Sigmoid colon (tissue), 7 donors: ENCODE data around the gene GRM7. TPM values are rescaled to one million over a fixed set of nuclear protein-coding genes. Genes with fewer than 3 reads are reported as not detected.

Experiments used
- DNase-seq: peaks from one replicate; pipeline ENCODE4 v3.0.0-alpha.2; 2019
- H3K27ac ChIP-seq, 4 donors: fragments of 200-600 bp; sonication (generic); one replicate each; pipeline ENCODE4 v1.5.1; 2016 to 2019; ENCODE audit warnings: mild to moderate bottlenecking in 1 of 4
- H3K27me3 ChIP-seq, 3 donors: fragments of 200-600 bp; sonication (generic); one replicate each; pipeline ENCODE4 v1.5.1; 2019; ENCODE audit warnings: mild to moderate bottlenecking in 1 of 3
- H3K36me3 ChIP-seq, 4 donors: fragments of 200-600 bp; sonication (generic); one replicate each; pipeline ENCODE4 v1.5.1; 2016 to 2019
- H3K4me1 ChIP-seq, 4 donors: fragments of 200-600 bp; sonication (generic); one replicate each; pipeline ENCODE4 v1.5.1; 2017 to 2019
- H3K4me3 ChIP-seq, 4 donors: fragments of 200-600 bp; sonication (generic); one replicate each; pipeline ENCODE4 v1.5.1; 2017 to 2019; ENCODE audit warnings: mild to moderate bottlenecking in 2 of 4, moderate library complexity in 1 of 4
- H3K9me3 ChIP-seq, 4 donors: fragments of 200-600 bp in 3 of 4; sonication (generic) in 3 of 4; one replicate each; pipeline versions ENCODE4 v1.5.1 to v1.6.1; 2013 to 2019
- EP300 ChIP-seq, 4 donors: sonication (generic); formaldehyde crosslinking; IDR thresholded peaks; one replicate each; pipeline ENCODE4 v1.6.1; 2017; ENCODE audit warnings: antibody characterized with exemption in 4 of 4
- POLR2A ChIP-seq, 2 donors: fragments of 450-650 bp; IDR thresholded peaks; one replicate each; pipeline ENCODE4 v1.6.1; 2016; ENCODE audit warnings: antibody characterized with exemption in 2 of 2, mild to moderate bottlenecking in 2 of 2, moderate library complexity in 2 of 2
- POLR2AphosphoS5 ChIP-seq, 4 donors: sonication (generic); formaldehyde crosslinking; IDR thresholded peaks; one replicate each; pipeline ENCODE4 v1.6.1; 2017; ENCODE audit warnings: antibody characterized with exemption in 4 of 4
- WGBS, 2 donors: extraction: QIAGEN DNeasy Blood & Tissue Kit; methylation state at CpG; one replicate each; pipeline ENCODE4 v1.1.7; 2013; 5-methylcytosine and 5-hydroxymethylcytosine counted together
- intact Hi-C: fragments of 100-400 bp; cut with DNase I; formaldehyde crosslinking; loops from one replicate; pipeline ENCODE4 v1.15.1; 2023
- polyA plus RNA-seq, 3 donors: library from polyadenylated mRNA; stranded (reverse); fragments of 200-250 nt; gene quantifications; one replicate each; pipeline ENCODE4 v1.2.3, GENCODE V29; 2013
- total RNA-seq, 4 donors: library from RNA; depleted of rRNA; stranded (reverse); fragments of >200 nt; gene quantifications; one replicate each; pipeline ENCODE4 v1.1.0, GENCODE V29; 2016
- TF ChIP-seq, protein P1 (sequence below), 4 experiments: fragments of 450-650 bp in 3 of 4; fragments of 200-600 bp in 1 of 4; IDR thresholded peaks; one replicate each; pipeline ENCODE4 v1.5.1; 2016 to 2019; ENCODE audit warnings: antibody characterized with exemption in 4 of 4, mild to moderate bottlenecking in 3 of 4, moderate library complexity in 2 of 4
- donor health status: healthy with polysubstance abuse.
- donor health status: Bipolar disorder and iron deficiency.
- donor health status: healthy.

GRM7 gene
- total and polyA plus RNA-seq, 7 donors, result 0.09 to 0.71 (median 0.22) TPM; not detected in 3

DNA sequence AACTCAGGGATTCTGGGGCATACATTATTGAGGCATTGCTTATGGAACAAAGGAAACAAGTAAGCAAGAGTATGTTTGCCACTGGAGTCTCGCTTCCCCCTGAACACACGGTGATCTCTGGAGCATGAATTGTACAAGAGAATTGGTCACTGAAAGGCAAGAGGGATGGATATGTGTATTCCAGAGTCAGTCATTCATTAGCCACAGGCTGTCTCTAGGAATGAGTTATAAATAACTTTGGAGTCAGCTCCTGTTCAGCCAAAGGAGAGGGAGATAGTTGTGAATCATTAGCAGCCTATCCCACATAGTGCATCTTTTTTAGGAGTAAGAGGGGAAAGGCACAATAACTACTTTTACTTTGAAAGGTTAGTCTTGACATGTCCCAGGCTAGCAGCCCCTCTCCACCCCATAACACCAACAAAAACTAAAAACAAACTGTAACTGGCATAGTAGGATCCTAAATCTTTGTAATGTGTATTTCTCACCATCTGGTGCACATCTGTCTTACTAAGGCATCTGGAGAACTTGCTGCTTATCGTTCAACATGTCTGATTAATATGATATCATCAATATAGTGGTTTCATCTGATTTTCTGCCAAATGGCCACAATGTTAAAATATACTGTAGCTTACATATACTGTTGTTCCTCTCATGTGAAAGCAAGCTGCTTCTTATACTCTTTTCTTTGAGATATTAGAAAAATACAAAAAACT lies 462.2 kb downstream of the GRM7 start:
- DNase-seq, result no peak
- Histone ChIP-seq H3K27me3 (no peaks in the 10 kb centered on the region), H3K9me3 (no peaks in the 10 kb centered on the region), H3K4me1 (peaks cover 0 to 6% (median 0%) of the 10 kb centered on the region in 4 donors), H3K27ac (no peak overlapping the region), H3K36me3 (no peaks in the 10 kb centered on the region), H3K4me3 (no peak overlapping the region)
- WGBS, 2 donors, result 74 to 80% methylated on average over 3 of the region's 3 CpGs
- intact Hi-C loops, result no loop called here
- TF ChIP-seq POLR2A (IDR thresholded peaks at IDR 0.05), result no peak
- TF ChIP-seq, protein P1, sequence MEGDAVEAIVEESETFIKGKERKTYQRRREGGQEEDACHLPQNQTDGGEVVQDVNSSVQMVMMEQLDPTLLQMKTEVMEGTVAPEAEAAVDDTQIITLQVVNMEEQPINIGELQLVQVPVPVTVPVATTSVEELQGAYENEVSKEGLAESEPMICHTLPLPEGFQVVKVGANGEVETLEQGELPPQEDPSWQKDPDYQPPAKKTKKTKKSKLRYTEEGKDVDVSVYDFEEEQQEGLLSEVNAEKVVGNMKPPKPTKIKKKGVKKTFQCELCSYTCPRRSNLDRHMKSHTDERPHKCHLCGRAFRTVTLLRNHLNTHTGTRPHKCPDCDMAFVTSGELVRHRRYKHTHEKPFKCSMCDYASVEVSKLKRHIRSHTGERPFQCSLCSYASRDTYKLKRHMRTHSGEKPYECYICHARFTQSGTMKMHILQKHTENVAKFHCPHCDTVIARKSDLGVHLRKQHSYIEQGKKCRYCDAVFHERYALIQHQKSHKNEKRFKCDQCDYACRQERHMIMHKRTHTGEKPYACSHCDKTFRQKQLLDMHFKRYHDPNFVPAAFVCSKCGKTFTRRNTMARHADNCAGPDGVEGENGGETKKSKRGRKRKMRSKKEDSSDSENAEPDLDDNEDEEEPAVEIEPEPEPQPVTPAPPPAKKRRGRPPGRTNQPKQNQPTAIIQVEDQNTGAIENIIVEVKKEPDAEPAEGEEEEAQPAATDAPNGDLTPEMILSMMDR (IDR thresholded peaks at IDR 0.05), result no peak
- TF ChIP-seq POLR2AphosphoS5 (IDR thresholded peaks at IDR 0.05), result no peak
- no peak for TF ChIP-seq EP300 (IDR thresholded peaks at IDR 0.05)

DNA sequence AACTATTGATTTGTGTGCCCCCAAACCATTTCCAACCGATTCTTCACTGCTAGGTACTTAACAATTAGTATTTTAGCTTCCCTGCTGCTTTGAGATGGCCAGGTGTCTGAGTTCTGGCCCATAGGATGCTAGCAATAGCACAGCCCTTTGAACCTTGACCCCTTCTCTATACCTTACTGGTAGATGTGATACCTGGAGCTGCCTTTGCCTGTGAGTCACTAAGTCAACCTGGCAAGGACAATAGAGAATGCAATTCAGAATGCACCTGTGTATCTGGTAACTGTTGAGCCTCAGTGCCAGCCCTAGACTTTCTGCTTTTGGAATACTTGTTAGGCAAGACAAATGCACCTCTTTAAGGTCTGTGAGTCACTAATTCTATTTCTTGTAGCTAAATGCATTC lies 467.4 kb downstream of the GRM7 start:
- no peak overlapping the region for H3K27ac ChIP-seq
- no peaks in the 10 kb centered on the region for H3K4me1 ChIP-seq
- H3K4me3 ChIP-seq, result no peak overlapping the region
- H3K9me3 ChIP-seq, result peaks cover 0 to 2% (median 0%) of the 10 kb centered on the region in 4 donors
- DNase-seq, result no peak
- H3K36me3 ChIP-seq, result no peaks in the 10 kb centered on the region
- H3K27me3 ChIP-seq, result no peaks in the 10 kb centered on the region
- WGBS, 2 donors, result 30 to 67% methylated on average over 1 of the region's 1 CpG
- TF ChIP-seq EP300 (IDR thresholded peaks at IDR 0.05), result no peak
- TF ChIP-seq, protein P1 (IDR thresholded peaks at IDR 0.05), result no peak
- TF ChIP-seq POLR2A (IDR thresholded peaks at IDR 0.05), result no peak
- TF ChIP-seq POLR2AphosphoS5 (IDR thresholded peaks at IDR 0.05), result no peak
- intact Hi-C loops, result no loop called here

DNA sequence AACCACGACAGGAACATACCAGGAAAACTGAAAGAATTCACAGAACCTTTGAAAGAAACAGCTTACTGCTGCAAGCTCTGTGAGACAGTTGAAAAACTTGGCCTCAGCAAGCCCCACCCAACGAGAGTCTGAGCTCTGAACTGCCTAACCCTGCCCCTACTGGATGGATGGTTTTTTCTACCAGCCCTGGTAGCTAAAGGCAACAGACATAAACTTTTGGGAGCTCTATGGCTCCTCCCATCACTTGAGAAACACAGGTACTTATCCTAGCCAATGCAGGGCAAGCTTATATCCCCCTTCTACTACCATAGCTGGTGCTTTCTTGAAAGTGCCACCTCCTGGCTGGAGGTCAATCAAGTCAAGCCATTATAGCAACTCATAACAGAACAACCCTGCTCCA lies 471.8 kb downstream of the GRM7 start:
- 51 to 56% methylated on average over 2 of the region's 2 CpGs for WGBS, 2 donors
- no peaks in the 10 kb centered on the region for H3K27me3 ChIP-seq
- H3K4me1 ChIP-seq, result no peaks in the 10 kb centered on the region
- H3K9me3 ChIP-seq, result peaks cover 0 to 2% (median 0%) of the 10 kb centered on the region in 4 donors
- DNase-seq, result no peak
- H3K4me3 ChIP-seq, result no peak overlapping the region
- no peak for TF ChIP-seq EP300 (IDR thresholded peaks at IDR 0.05)
- TF ChIP-seq POLR2A (IDR thresholded peaks at IDR 0.05), result no peak
- TF ChIP-seq, protein P1 (IDR thresholded peaks at IDR 0.05), result no peak
- TF ChIP-seq POLR2AphosphoS5 (IDR thresholded peaks at IDR 0.05), result no peak
- no peak overlapping the region for H3K27ac ChIP-seq
- intact Hi-C loops, result no loop called here
- H3K36me3 ChIP-seq, result no peaks in the 10 kb centered on the region

DNA sequence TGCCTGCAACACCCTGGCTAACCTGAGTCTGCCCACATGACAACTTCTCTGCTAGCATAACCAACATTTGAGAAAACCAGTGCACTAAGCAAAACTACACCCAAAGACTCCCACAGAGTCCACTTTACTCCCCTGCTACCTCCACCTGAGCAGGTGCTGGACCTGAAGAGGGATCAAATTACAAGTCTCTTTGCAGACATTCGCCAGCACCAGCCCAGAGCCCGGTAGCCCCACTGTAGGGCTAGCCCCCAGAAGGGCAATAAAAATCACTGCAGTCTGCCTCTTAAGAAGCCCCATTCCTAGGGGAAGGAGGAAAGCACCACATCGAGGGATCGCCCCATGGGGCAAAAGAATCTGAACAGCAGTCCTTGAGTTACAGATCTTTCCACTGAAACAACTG lies 472.2 kb downstream of the GRM7 start:
- TF ChIP-seq, protein P1 (IDR thresholded peaks at IDR 0.05), result no peak
- TF ChIP-seq POLR2AphosphoS5 (IDR thresholded peaks at IDR 0.05), result no peak
- intact Hi-C loops, result no loop called here

DNA sequence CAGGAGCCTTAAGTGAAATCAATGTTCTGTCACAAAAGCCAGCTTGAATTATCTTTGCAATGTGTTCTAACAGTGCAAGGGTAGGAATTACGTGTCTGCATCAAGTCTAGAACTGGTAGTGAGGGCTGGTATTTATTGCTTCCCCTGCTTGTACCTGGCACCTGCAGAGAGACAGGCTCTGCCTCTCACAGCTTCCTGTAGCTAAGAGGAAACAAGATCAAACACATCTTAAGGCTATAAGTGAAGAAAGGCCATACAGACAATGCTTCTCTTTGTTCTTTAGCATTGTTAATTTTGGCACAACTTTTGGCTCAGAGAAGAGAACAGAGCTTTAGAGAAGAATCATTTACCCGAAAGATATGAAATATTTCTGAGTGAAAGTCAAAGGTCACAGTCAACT lies 479.9 kb downstream of the GRM7 start:
- Histone ChIP-seq H3K27ac (no peak overlapping the region), H3K4me1 (no peaks in the 10 kb centered on the region), H3K27me3 (no peaks in the 10 kb centered on the region), H3K4me3 (no peak overlapping the region), H3K36me3 (no peaks in the 10 kb centered on the region), H3K9me3 (no peaks in the 10 kb centered on the region)
- TF ChIP-seq POLR2A (IDR thresholded peaks at IDR 0.05), result no peak
- no peak for TF ChIP-seq POLR2AphosphoS5 (IDR thresholded peaks at IDR 0.05)
- no peak for TF ChIP-seq EP300 (IDR thresholded peaks at IDR 0.05)
- TF ChIP-seq, protein P1 (IDR thresholded peaks at IDR 0.05), result no peak
- 17 to 51% methylated on average over 2 of the region's 2 CpGs for WGBS, 2 donors
- intact Hi-C loops, result no loop called here
- DNase-seq, result no peak

More for the DNA sequence above, 472.2 kb downstream of the GRM7 start:
- WGBS, 2 donors, result 81 to 85% methylated on average over 4 of the region's 4 CpGs
- no peak overlapping the region for H3K27ac ChIP-seq
- H3K27me3 ChIP-seq, result no peaks in the 10 kb centered on the region
- H3K36me3 ChIP-seq, result no peaks in the 10 kb centered on the region
- peaks cover 0 to 2% (median 0%) of the 10 kb centered on the region in 4 donors for H3K9me3 ChIP-seq
- H3K4me3 ChIP-seq, result no peak overlapping the region
- DNase-seq, result no peak
- H3K4me1 ChIP-seq, result no peaks in the 10 kb centered on the region
